ENCODE measurements around the gene ST3GAL3. TPM values are rescaled to one million over a fixed set of nuclear protein-coding genes. Genes with fewer than 3 reads are reported as not detected.

ST3GAL3 gene
- total RNA-seq, 1 experiment from 2014 or later: 20.0 TPM

- peak overlapping the region; percentile 91 for H3K4me3 Mint-ChIP-seq (ENCODE audit: low read depth, unreplicated experiment)
- H3K27me3 Mint-ChIP-seq (ENCODE audit: unreplicated experiment): no peaks in the 10 kb centered on the region
- peak overlapping the region; percentile 94 for H3K27ac Mint-ChIP-seq (ENCODE audit: unreplicated experiment)
- no peak for TF ChIP-seq CTCF (IDR thresholded peaks at IDR 0.05; ENCODE audit: unreplicated experiment)
- DNase-seq: no peak
- BruUV-seq (replicated peaks): no TSS peak
- peaks cover 55% of the 10 kb centered on the region for H3K4me1 Mint-ChIP-seq (ENCODE audit: low read depth, unreplicated experiment)
- intact Hi-C loops (cut with micrococcal nuclease; ENCODE audit: unreplicated experiment): no loop called here
- H3K9me3 Mint-ChIP-seq (ENCODE audit: low read depth, unreplicated experiment): no peaks in the 10 kb centered on the region
- H3K36me3 Mint-ChIP-seq (ENCODE audit: insufficient read depth, unreplicated experiment): peaks cover 75% of the 10 kb centered on the region
- CTCF ChIA-PET: no interaction called here
These were observed 268.7 kb downstream of the ST3GAL3 start for GRCh38 chr1:43976045-43976444.

GRCh38 chr1:43976890-43977289 lies 269.6 kb downstream of the ST3GAL3 start:
- no peak for TF ChIP-seq CTCF (IDR thresholded peaks at IDR 0.05; ENCODE audit: unreplicated experiment)
- no peaks in the 10 kb centered on the region for H3K27me3 Mint-ChIP-seq (ENCODE audit: unreplicated experiment)
- intact Hi-C loops (cut with micrococcal nuclease; ENCODE audit: unreplicated experiment): no loop called here
- no TSS peak for BruUV-seq (replicated peaks)
- peaks cover 73% of the 10 kb centered on the region for H3K36me3 Mint-ChIP-seq (ENCODE audit: insufficient read depth, unreplicated experiment)
- peak overlapping the region; percentile 71 for H3K4me3 Mint-ChIP-seq (ENCODE audit: low read depth, unreplicated experiment)
- CTCF ChIA-PET: interaction anchor here (0.6 kb wide), 1 partner anchor 17 kb away, joined by 4 read pairs; no protein-coding TSS in a partner anchor
- H3K27ac Mint-ChIP-seq (ENCODE audit: unreplicated experiment): peak overlapping the region; percentile 2
- H3K9me3 Mint-ChIP-seq (ENCODE audit: low read depth, unreplicated experiment): no peaks in the 10 kb centered on the region
- no peak for DNase-seq
- peaks cover 55% of the 10 kb centered on the region for H3K4me1 Mint-ChIP-seq (ENCODE audit: low read depth, unreplicated experiment)

- H3K36me3 Mint-ChIP-seq (ENCODE audit: insufficient read depth, unreplicated experiment): peaks cover 73% of the 10 kb centered on the region
- H3K27me3 Mint-ChIP-seq (ENCODE audit: unreplicated experiment): no peaks in the 10 kb centered on the region
- no peaks in the 10 kb centered on the region for H3K9me3 Mint-ChIP-seq (ENCODE audit: low read depth, unreplicated experiment)
- H3K27ac Mint-ChIP-seq (ENCODE audit: unreplicated experiment): peak overlapping the region; percentile 2
- no peak for TF ChIP-seq CTCF (IDR thresholded peaks at IDR 0.05; ENCODE audit: unreplicated experiment)
- H3K4me3 Mint-ChIP-seq (ENCODE audit: low read depth, unreplicated experiment): peak overlapping the region; percentile 71
- BruUV-seq (replicated peaks): no TSS peak
- CTCF ChIA-PET: interaction anchor here (0.6 to 0.8 kb wide), 2 partner anchors 16 kb away, joined by 3 to 4 read pairs; no protein-coding TSS in a partner anchor
- peaks cover 61% of the 10 kb centered on the region for H3K4me1 Mint-ChIP-seq (ENCODE audit: low read depth, unreplicated experiment)
- intact Hi-C loops (cut with micrococcal nuclease; ENCODE audit: unreplicated experiment): no loop called here
- DNase-seq: no peak
These were observed 270.3 kb downstream of the ST3GAL3 start for GRCh38 chr1:43977376-43978263.

- TF ChIP-seq CTCF (IDR thresholded peaks at IDR 0.05; ENCODE audit: unreplicated experiment): no peak
- H3K9me3 Mint-ChIP-seq (ENCODE audit: low read depth, unreplicated experiment): no peaks in the 10 kb centered on the region
- intact Hi-C loops (cut with micrococcal nuclease; ENCODE audit: unreplicated experiment): no loop called here
- H3K4me3 Mint-ChIP-seq (ENCODE audit: low read depth, unreplicated experiment): peak overlapping the region; percentile 71
- CTCF ChIA-PET: interaction anchor here (0.8 kb wide), 1 partner anchor 15 kb away, joined by 3 read pairs; no protein-coding TSS in a partner anchor
- peaks cover 66% of the 10 kb centered on the region for H3K4me1 Mint-ChIP-seq (ENCODE audit: low read depth, unreplicated experiment)
- H3K27ac Mint-ChIP-seq (ENCODE audit: unreplicated experiment): no peak overlapping the region
- no peak for DNase-seq
- H3K27me3 Mint-ChIP-seq (ENCODE audit: unreplicated experiment): no peaks in the 10 kb centered on the region
- peaks cover 69% of the 10 kb centered on the region for H3K36me3 Mint-ChIP-seq (ENCODE audit: insufficient read depth, unreplicated experiment)
- no TSS peak for BruUV-seq (replicated peaks)
These were observed 270.9 kb downstream of the ST3GAL3 start for GRCh38 chr1:43978264-43978550.
